ENCODE data around the gene INO80E. TPM values are rescaled to one million over a fixed set of nuclear protein-coding genes. Genes with fewer than 3 reads are reported as not detected.

The INO80E gene
- polyA plus RNA-seq, 1 of the 3 experiments (the other 2 are of a cell fraction) = 46.6 TPM

- TF ChIP-seq YY1 (IDR thresholded peaks at IDR 0.05; ENCODE audit: low read depth) (no peak), SIN3A (IDR thresholded peaks at IDR 0.05; ENCODE audit: borderline replicate concordance, low read depth, low read length) (no peak), USF1 (IDR thresholded peaks at IDR 0.05; ENCODE audit: borderline replicate concordance, low read depth) (no peak)
Observed at GRCh38 chr16:30003670-30004423, 7.8 kb downstream of the INO80E start (continued).

- H3K36me3 ChIP-seq (replicated peaks in 1 of 2; ENCODE audit: control insufficient read depth in 1 of 2, insufficient read depth in 2 of 2, low read length in 1 of 2) = peaks cover 3 to 14% of the 10 kb centered on the region in 2 experiments
- CTCF ChIA-PET = interaction anchor here (0.9 to 4.7 kb wide), 9 partner anchors 27 to 185 kb away, joined by 3 to 41 read pairs (median 4); partner anchors contain the start of genes SEZ6L2, TAOK2 and TLCD3B
- WGBS (ENCODE audit: low lambda C conversion rate) = no CpG with 5 or more reads among the region's 19 CpGs
Observed at GRCh38 chr16:30004424-30004776, 8.4 kb downstream of the INO80E start.

GRCh38 chr16:30004811-30005242, 8.8 kb downstream of the INO80E start:
- Histone ChIP-seq H2AFZ (ENCODE audit: low read depth) (no peak overlapping the region), H3K4me2 (no peak overlapping the region), H3K79me2 (ENCODE audit: insufficient read depth) (no peaks in the 10 kb centered on the region; the same call in 1 of the 2 replicates), H3K4me3 (ENCODE audit: low read depth in 2 of 2, low read length in 1 of 2) (no peak overlapping the region), H3K9me3 (no peaks in the 10 kb centered on the region), H3F3A (replicated peaks; ENCODE audit: insufficient read depth) (no peaks in the 10 kb centered on the region), H3K27ac (ENCODE audit: low read depth in 2 of 2, low read length in 1 of 2) (no peak overlapping the region), H4K20me1 (ENCODE audit: insufficient read depth) (no peaks in the 10 kb centered on the region), H3K9me2 (no peaks in the 10 kb centered on the region), H3K27me3 (ENCODE audit: insufficient read depth) (no peaks in the 10 kb centered on the region), H3K36me3 (replicated peaks in 1 of 2; ENCODE audit: control insufficient read depth in 1 of 2, insufficient read depth in 2 of 2, low read length in 1 of 2) (peaks cover 0 to 14% of the 10 kb centered on the region in 2 experiments), H3K9ac (no peak overlapping the region), H3K4me1 (ENCODE audit: control insufficient read depth in 1 of 2, insufficient read depth in 2 of 2, low read depth in 1 of 2, low read length in 1 of 2) (no peaks in the 10 kb centered on the region)
- WGBS (ENCODE audit: low lambda C conversion rate) = 63% methylated on average over 4 of the region's 11 CpGs
- TF ChIP-seq CTCF (IDR thresholded peaks at IDR 0.05) (no peak), MAX (IDR thresholded peaks at IDR 0.05; ENCODE audit: low read depth) (no peak), CHD2 (IDR thresholded peaks at IDR 0.05; ENCODE audit: low read length, partially characterized antibody) (no peak)
- CTCF ChIA-PET = interaction anchor here (0.9 to 4.7 kb wide), 20 partner anchors 8 to 185 kb away, joined by 3 to 41 read pairs (median 4); partner anchors contain the start of genes INO80E, SEZ6L2, TAOK2 and TMEM219
- DNase-seq = peak; percentile 46
- POLR2A ChIA-PET = interaction anchor here (0.6 kb wide), 1 partner anchor 208 kb away, joined by 5 read pairs; no protein-coding TSS in a partner anchor

More at GRCh38 chr16:30004424-30004776, 8.4 kb downstream of the INO80E start:
- Histone ChIP-seq H3K4me1 (ENCODE audit: control insufficient read depth in 1 of 2, insufficient read depth in 2 of 2, low read depth in 1 of 2, low read length in 1 of 2) (no peaks in the 10 kb centered on the region), H3K27me3 (ENCODE audit: insufficient read depth) (no peaks in the 10 kb centered on the region), H3K4me3 (ENCODE audit: low read depth in 2 of 2, low read length in 1 of 2) (no peak overlapping the region), H3K27ac (ENCODE audit: low read depth in 2 of 2, low read length in 1 of 2) (no peak overlapping the region), H3K4me2 (no peak overlapping the region), H3K9me3 (no peaks in the 10 kb centered on the region), H3K9me2 (no peaks in the 10 kb centered on the region), H3K79me2 (ENCODE audit: insufficient read depth) (no peaks in the 10 kb centered on the region; the same call in 1 of the 2 replicates), H3K9ac (no peak overlapping the region), H4K20me1 (ENCODE audit: insufficient read depth) (no peaks in the 10 kb centered on the region), H2AFZ (ENCODE audit: low read depth) (no peak overlapping the region), H3F3A (replicated peaks; ENCODE audit: insufficient read depth) (no peaks in the 10 kb centered on the region)
- DNase-seq = peak; percentile 49
- POLR2A ChIA-PET = no interaction called here
- TF ChIP-seq SIN3A (IDR thresholded peaks at IDR 0.05; ENCODE audit: borderline replicate concordance, low read depth, low read length) (no peak), GABPA (IDR thresholded peaks at IDR 0.05; ENCODE audit: low read depth) (no peak), FOXJ3 (CRISPR knock-in tag; IDR thresholded peaks at IDR 0.05) (no peak), GATA2 (CRISPR knock-in tag; IDR thresholded peaks at IDR 0.05) (no peak), POLR2AphosphoS5 (IDR thresholded peaks at IDR 0.05; ENCODE audit: low read depth, low read length) (no peak), TCF12 (IDR thresholded peaks at IDR 0.05) (no peak), IRF3 (IDR thresholded peaks at IDR 0.05; ENCODE audit: low read depth, low read length) (no peak), RCOR1 (IDR thresholded peaks at IDR 0.05; ENCODE audit: low read length) (no peak)

Data from SK-N-SH (cell line).